Pancreas (tissue), 10 donors: ENCODE data around the gene TGM2. TPM values are rescaled to one million over a fixed set of nuclear protein-coding genes. Genes with fewer than 3 reads are reported as not detected.

Experiments
- ATAC-seq, 4 donors: fragments of 200-7000 bp; cut with Tn5 transposase; one replicate each; pipeline versions ENCODE4 v1.8.0 to v1.9.1; 2020; ENCODE audit warnings: mild to moderate bottlenecking in 4 of 4, moderate library complexity in 4 of 4
- DNase-seq, 6 donors: peaks; one replicate each; pipeline ENCODE4 v3.0.0-alpha.2; 2020
- FAIRE-seq: peaks from 2 replicates; lab custom pipeline; 2012; peaks lifted over from hg19 to GRCh38; lab: Jason Lieb, UNC
- H3K27ac ChIP-seq, 4 donors: fragments of 200-600 bp; sonication (generic); 1 replicate in 3 of 4; 2 replicates in 1 of 4; pipeline versions ENCODE4 v1.5.0 to v1.8.0; 2020
- H3K27me3 ChIP-seq, 4 donors: fragments of 200-600 bp; one replicate each; pipeline ENCODE4 v1.8.0; 2021
- H3K36me3 ChIP-seq, 3 donors: fragments of 200-600 bp; sonication (generic) in 1 of 3; one replicate each; pipeline versions ENCODE4 v1.5.0 to v1.8.0; 2020 to 2021
- H3K4me1 ChIP-seq, 3 donors: fragments of 200-600 bp; one replicate each; pipeline ENCODE4 v1.8.0; 2021
- H3K4me3 ChIP-seq, 4 donors: fragments of 200-600 bp; sonication (generic) in 2 of 4; one replicate each; pipeline versions ENCODE4 v1.5.0 to v1.8.0; 2020 to 2021
- H3K9me3 ChIP-seq, 4 donors: fragments of 200-600 bp; one replicate each; pipeline ENCODE4 v1.8.0; 2021
- CTCF ChIP-seq, 4 donors: fragments of 200-600 bp; sonication (generic) in 3 of 4; IDR thresholded peaks; one replicate each; pipeline versions ENCODE4 v1.5.0 to v1.8.0; 2021; ENCODE audit warnings: antibody characterized with exemption in 4 of 4
- WGBS, 2 donors: extraction: QIAGEN DNeasy Blood & Tissue Kit; methylation state at CpG; one replicate each; pipeline ENCODE4 v1.1.7; 2013; 5-methylcytosine and 5-hydroxymethylcytosine counted together
- intact Hi-C, 3 donors: fragments of 100-400 bp; cut with DNase I; formaldehyde crosslinking; loops; one replicate each; pipeline versions ENCODE4 v1.11.1 to v1.14.2; 2022
- polyA plus RNA-seq, 2 donors: library from polyadenylated mRNA; stranded (reverse); fragments of 200-250 nt; gene quantifications; one replicate each; pipeline ENCODE4 v1.2.3, GENCODE V29; 2013
- total RNA-seq, 6 donors: library from RNA; stranded (reverse); fragmentation: NEBNext Ultra II Directional in 4 of 6; extraction: Animal tissue kit (Norgen Biotek cat#: 25700) in 4 of 6; gene quantifications; one replicate each; pipeline versions ENCODE4 v1.2.1 to v1.2.4, GENCODE V29; 2021 to 2023
- donor health status: healthy with polysubstance abuse.
- donor health status: DM: no; HTN: no; CAD: no; lungs with moderate emphysema.
- donor health status: DM: no; HTN: no; CAD: no.
- donor health status: control.
- donor health status: control.
- donor health status: Bipolar disorder and iron deficiency.
- donor health status: DM: yes; HTN: yes; CAD: no.
- donor health status: DM: no; HTN: no; CAD: no.
- donor health status: DM: no; HTN: no; CAD: no.
- donor health status: DM: yes; HTN: yes; CAD: no.

Gene TGM2
- total and polyA plus RNA-seq, 8 donors = 3.7 to 92.6 (median 10.8) TPM

- 55 to 56% methylated on average over 5 of the region's 5 CpGs for WGBS, 2 donors
- no peaks in the 10 kb centered on the region for H3K27me3 ChIP-seq
- H3K9me3 ChIP-seq = no peaks in the 10 kb centered on the region
- peak in 3 of 4 donors; percentile 48 to 75 (median 50) for ATAC-seq
- DNase-seq = peak in 3 of 6 donors; percentile 17 to 29 (median 28)
- H3K4me1 ChIP-seq = no peaks in the 10 kb centered on the region
- H3K4me3 ChIP-seq = no peak overlapping the region
- intact Hi-C loops = no loop called here
- H3K36me3 ChIP-seq = no peaks in the 10 kb centered on the region
- TF ChIP-seq CTCF (IDR thresholded peaks at IDR 0.05) = no peak
- no peak overlapping the region for H3K27ac ChIP-seq
- no peak for FAIRE-seq
Measured at GRCh38 chr20:38196592-38196991, 31.5 kb upstream of the TGM2 start.

GRCh38 chr20:38196076-38196475 lies 31.0 kb upstream of the TGM2 start:
- Histone ChIP-seq H3K4me1 (no peaks in the 10 kb centered on the region), H3K27me3 (no peaks in the 10 kb centered on the region), H3K9me3 (no peaks in the 10 kb centered on the region), H3K36me3 (no peaks in the 10 kb centered on the region), H3K4me3 (no peak overlapping the region), H3K27ac (no peak overlapping the region)
- DNase-seq = peak in 1 of 6 donors; percentile 29
- ATAC-seq = peak in 1 of 4 donors; percentile 15
- intact Hi-C loops = no loop called here
- 78 to 79% methylated on average over 4 of the region's 4 CpGs for WGBS, 2 donors
- FAIRE-seq = no peak
- no peak for TF ChIP-seq CTCF (IDR thresholded peaks at IDR 0.05)

- intact Hi-C loops = no loop called here
- ATAC-seq = no peak
- DNase-seq = no peak
- Histone ChIP-seq H3K9me3 (no peaks in the 10 kb centered on the region), H3K27me3 (no peaks in the 10 kb centered on the region), H3K4me1 (no peaks in the 10 kb centered on the region), H3K27ac (no peak overlapping the region), H3K4me3 (no peak overlapping the region), H3K36me3 (no peaks in the 10 kb centered on the region)
- no peak for FAIRE-seq
- TF ChIP-seq CTCF (IDR thresholded peaks at IDR 0.05) = no peak
- 55 to 68% methylated on average over 7 of the region's 7 CpGs for WGBS, 2 donors
Measured at GRCh38 chr20:38195521-38195920, 30.5 kb upstream of the TGM2 start.

GRCh38 chr20:38194971-38195504 lies 30.0 kb upstream of the TGM2 start:
- no peaks in the 10 kb centered on the region for H3K4me1 ChIP-seq
- H3K9me3 ChIP-seq = no peaks in the 10 kb centered on the region
- DNase-seq (no peak), ATAC-seq (no peak), FAIRE-seq (no peak)
- no peaks in the 10 kb centered on the region for H3K27me3 ChIP-seq
- no peaks in the 10 kb centered on the region for H3K36me3 ChIP-seq
- intact Hi-C loops = no loop called here
- TF ChIP-seq CTCF (IDR thresholded peaks at IDR 0.05) = no peak
- H3K27ac ChIP-seq = no peak overlapping the region
- 64 to 77% methylated on average over 5 of the region's 5 CpGs for WGBS, 2 donors
- no peak overlapping the region for H3K4me3 ChIP-seq

GRCh38 chr20:38193586-38194105 lies 28.6 kb upstream of the TGM2 start:
- Histone ChIP-seq H3K27me3 (no peaks in the 10 kb centered on the region), H3K27ac (no peak overlapping the region), H3K4me1 (no peaks in the 10 kb centered on the region), H3K4me3 (no peak overlapping the region), H3K36me3 (no peaks in the 10 kb centered on the region), H3K9me3 (no peaks in the 10 kb centered on the region)
- WGBS, 2 donors = 80 to 90% methylated on average over 4 of the region's 4 CpGs
- no peak for DNase-seq
- no peak for ATAC-seq
- no peak for FAIRE-seq
- intact Hi-C loops = no loop called here
- TF ChIP-seq CTCF (IDR thresholded peaks at IDR 0.05) = no peak
